Hepatocyte (in vitro differentiated cells): ENCODE measurements around the gene OR10H4. TPM values are rescaled to one million over a fixed set of nuclear protein-coding genes. Genes with fewer than 3 reads are reported as not detected.

ENCODE experiments used
- DNase-seq: peaks from one replicate; pipeline ENCODE4 v3.0.0-alpha.2; 2016; ENCODE audit warnings: low spot score
- H2AFZ ChIP-seq: fragments of 200-600 bp; sonication (generic); 2 replicates; pipeline ENCODE4 v1.6.0; 2016; ENCODE audit warnings: antibody characterized with exemption, mild to moderate bottlenecking
- H3K27ac ChIP-seq: fragments of 200-600 bp; sonication (generic); 2 replicates; pipeline ENCODE4 v1.5.1; 2016; ENCODE audit warnings: mild to moderate bottlenecking
- H3K27me3 ChIP-seq: fragments of 200-600 bp; sonication (generic); 2 replicates; pipeline ENCODE4 v1.6.1; 2016
- H3K36me3 ChIP-seq: fragments of 200-600 bp; sonication (generic); replicated peaks from 2 replicates; pipeline ENCODE4 v1.5.1; 2016; ENCODE audit warnings: low read depth; ENCODE audit not compliant: insufficient read depth
- H3K4me1 ChIP-seq: fragments of 200-600 bp; sonication (generic); 2 replicates; pipeline ENCODE4 v1.5.1; 2016; ENCODE audit warnings: mild to moderate bottlenecking, moderate library complexity; ENCODE audit not compliant: insufficient read depth
- H3K4me2 ChIP-seq: fragments of 200-600 bp; sonication (generic); 2 replicates; pipeline ENCODE4 v1.6.0; 2016
- H3K4me3 ChIP-seq: fragments of 200-600 bp; sonication (generic); 2 replicates; pipeline ENCODE4 v1.5.1; 2016; ENCODE audit warnings: mild to moderate bottlenecking
- H3K79me2 ChIP-seq: fragments of 200-600 bp; sonication (generic); 2 replicates; pipeline ENCODE4 v1.6.0; 2017; ENCODE audit warnings: mild to moderate bottlenecking
- H3K9me2 ChIP-seq: fragments of 200-600 bp; sonication (generic); replicated peaks from 2 replicates; pipeline ENCODE4 v1.6.0; 2017; ENCODE audit warnings: mild to moderate bottlenecking; ENCODE audit not compliant: insufficient read depth
- H3K9me3 ChIP-seq: fragments of 200-600 bp; sonication (generic); 2 replicates; pipeline ENCODE4 v1.5.1; 2016; ENCODE audit warnings: low read depth, mild to moderate bottlenecking
- H4K20me1 ChIP-seq: fragments of 200-600 bp; sonication (generic); 2 replicates; pipeline ENCODE4 v1.6.0; 2016; ENCODE audit warnings: mild to moderate bottlenecking; ENCODE audit not compliant: insufficient read depth, poor library complexity, severe bottlenecking
- EZH2 ChIP-seq: fragments of 200-600 bp; sonication (generic); IDR thresholded peaks from 2 replicates; pipeline ENCODE4 v1.6.1; 2016; ENCODE audit warnings: antibody characterized with exemption, mild to moderate bottlenecking, borderline replicate concordance
- EZH2phosphoT487 ChIP-seq: fragments of 200-600 bp; sonication (generic); IDR thresholded peaks from one replicate; pipeline ENCODE4 v1.6.1; 2018; ENCODE audit warnings: antibody characterized with exemption, mild to moderate bottlenecking, low read depth, moderate library complexity; ENCODE audit not compliant: unreplicated experiment, severe bottlenecking
- WGBS: methylation state at CpG from one replicate; pipeline ENCODE4 v1.1.6; 2016; ENCODE audit warnings: low lambda C conversion rate; ENCODE audit errors: missing lambda C conversion rate; 5-methylcytosine and 5-hydroxymethylcytosine counted together
- polyA plus RNA-seq: library from polyadenylated mRNA; unstranded; fragments of >200 nt; fragmentation: Nextera tagmentation; extraction: Ambion mirVana; gene quantifications from 2 replicates; pipeline ENCODE4 v1.2.1, GENCODE V29; 2016
- total RNA-seq: library from RNA; depleted of rRNA; stranded (reverse); fragments of >200 nt; gene quantifications from 2 replicates; pipeline ENCODE4 v1.2.3, GENCODE V29; 2014
- TF ChIP-seq, protein P1 (sequence below): fragments of 200-600 bp; sonication (generic); IDR thresholded peaks from 2 replicates; pipeline ENCODE4 v1.5.1; 2016; ENCODE audit warnings: antibody characterized with exemption, mild to moderate bottlenecking; ENCODE audit not compliant: poor library complexity

The OR10H4 gene
- total and polyA plus RNA-seq, 2 experiments from 2014 or later = not detected

DNA sequence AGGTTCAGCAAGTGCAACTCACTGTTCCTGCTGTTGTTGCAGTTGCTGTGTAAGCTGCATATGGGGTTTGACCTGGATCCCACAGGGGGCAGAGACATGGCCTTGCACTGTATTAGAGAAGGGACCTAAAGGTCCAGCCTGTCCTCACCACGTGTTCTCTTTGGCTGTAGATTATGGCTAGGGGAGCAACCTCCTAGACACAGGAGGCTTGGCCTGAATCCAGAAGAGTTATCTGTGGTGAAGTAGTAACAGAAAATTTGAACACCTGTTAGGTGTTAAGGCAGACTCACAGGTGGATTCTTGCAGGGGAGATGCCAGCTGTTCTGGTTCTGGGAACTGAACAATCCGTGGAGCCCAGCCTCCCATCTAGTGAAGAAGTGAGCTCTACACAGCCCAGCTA, 11.0 kb upstream of the OR10H4 start:
- no peaks in the 10 kb centered on the region for H3K27me3 ChIP-seq
- H2AFZ ChIP-seq = no peak overlapping the region
- H4K20me1 ChIP-seq = no peaks in the 10 kb centered on the region
- no peak overlapping the region for H3K4me3 ChIP-seq
- no peaks in the 10 kb centered on the region for H3K4me1 ChIP-seq
- no peaks in the 10 kb centered on the region for H3K79me2 ChIP-seq
- no peak overlapping the region for H3K4me2 ChIP-seq
- TF ChIP-seq EZH2phosphoT487 = no peak
- TF ChIP-seq, protein P1, sequence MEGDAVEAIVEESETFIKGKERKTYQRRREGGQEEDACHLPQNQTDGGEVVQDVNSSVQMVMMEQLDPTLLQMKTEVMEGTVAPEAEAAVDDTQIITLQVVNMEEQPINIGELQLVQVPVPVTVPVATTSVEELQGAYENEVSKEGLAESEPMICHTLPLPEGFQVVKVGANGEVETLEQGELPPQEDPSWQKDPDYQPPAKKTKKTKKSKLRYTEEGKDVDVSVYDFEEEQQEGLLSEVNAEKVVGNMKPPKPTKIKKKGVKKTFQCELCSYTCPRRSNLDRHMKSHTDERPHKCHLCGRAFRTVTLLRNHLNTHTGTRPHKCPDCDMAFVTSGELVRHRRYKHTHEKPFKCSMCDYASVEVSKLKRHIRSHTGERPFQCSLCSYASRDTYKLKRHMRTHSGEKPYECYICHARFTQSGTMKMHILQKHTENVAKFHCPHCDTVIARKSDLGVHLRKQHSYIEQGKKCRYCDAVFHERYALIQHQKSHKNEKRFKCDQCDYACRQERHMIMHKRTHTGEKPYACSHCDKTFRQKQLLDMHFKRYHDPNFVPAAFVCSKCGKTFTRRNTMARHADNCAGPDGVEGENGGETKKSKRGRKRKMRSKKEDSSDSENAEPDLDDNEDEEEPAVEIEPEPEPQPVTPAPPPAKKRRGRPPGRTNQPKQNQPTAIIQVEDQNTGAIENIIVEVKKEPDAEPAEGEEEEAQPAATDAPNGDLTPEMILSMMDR = no peak
- no peak for TF ChIP-seq EZH2
- no peak overlapping the region for H3K27ac ChIP-seq
- 28% methylated on average over 2 of the region's 2 CpGs for WGBS
- no peaks in the 10 kb centered on the region for H3K9me3 ChIP-seq
- H3K9me2 ChIP-seq = no peaks in the 10 kb centered on the region
- H3K36me3 ChIP-seq = no peaks in the 10 kb centered on the region
- no peak for DNase-seq

DNA sequence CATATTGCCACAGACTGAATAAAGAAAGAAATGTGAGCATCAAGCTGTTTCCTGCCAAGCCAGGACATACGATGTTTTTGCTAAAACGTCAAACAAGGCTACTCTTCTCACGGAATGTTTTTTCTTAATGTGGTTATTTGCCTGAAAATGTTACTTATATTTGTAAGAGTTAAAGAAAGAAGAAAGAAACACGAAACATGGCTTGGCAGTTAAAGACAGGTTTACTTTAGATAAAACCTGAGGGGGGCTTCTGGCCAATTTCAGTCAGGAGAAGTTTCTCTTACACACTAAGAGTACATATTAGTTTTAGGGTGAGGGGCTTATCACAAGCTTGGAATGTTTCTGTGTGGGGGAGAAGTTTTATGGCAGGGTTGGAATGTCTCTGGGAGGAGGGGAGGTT, 4.4 kb upstream of the OR10H4 start:
- H3K36me3 ChIP-seq = no peaks in the 10 kb centered on the region
- H3K9me3 ChIP-seq = no peaks in the 10 kb centered on the region
- H3K4me3 ChIP-seq = no peak overlapping the region
- H3K9me2 ChIP-seq = no peaks in the 10 kb centered on the region
- H4K20me1 ChIP-seq = no peaks in the 10 kb centered on the region
- no peak for DNase-seq
- no peaks in the 10 kb centered on the region for H3K4me1 ChIP-seq
- no peak overlapping the region for H2AFZ ChIP-seq
- no peak overlapping the region for H3K4me2 ChIP-seq
- 64% methylated on average over 4 of the region's 4 CpGs for WGBS
- H3K27me3 ChIP-seq = no peaks in the 10 kb centered on the region
- H3K79me2 ChIP-seq = no peaks in the 10 kb centered on the region
- TF ChIP-seq EZH2phosphoT487 (no peak), EZH2 (no peak)
- TF ChIP-seq, protein P1 = no peak
- no peak overlapping the region for H3K27ac ChIP-seq

DNA sequence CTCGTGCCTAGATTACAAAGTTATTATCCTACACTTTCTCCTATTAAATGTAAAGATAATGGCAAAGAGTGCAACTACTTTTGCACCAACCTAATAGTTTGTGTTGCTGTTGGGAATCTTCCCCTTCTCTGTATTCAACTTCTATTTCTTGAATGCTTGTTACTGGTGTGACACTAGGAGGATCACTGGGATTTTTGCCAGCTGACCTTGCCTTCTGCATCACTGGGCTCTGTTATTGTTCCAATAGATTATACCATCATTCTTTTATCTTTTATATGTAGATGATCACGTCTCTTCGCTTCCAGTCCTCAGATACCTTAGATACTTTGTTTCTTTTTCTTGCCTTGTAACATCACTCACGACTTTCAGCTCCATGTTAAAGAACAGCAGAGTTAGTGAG, 3.5 kb upstream of the OR10H4 start:
- Histone ChIP-seq H3K27ac (no peak overlapping the region), H2AFZ (no peak overlapping the region), H3K4me3 (no peak overlapping the region), H3K79me2 (no peaks in the 10 kb centered on the region), H3K36me3 (no peaks in the 10 kb centered on the region), H3K4me2 (no peak overlapping the region), H3K4me1 (no peaks in the 10 kb centered on the region), H4K20me1 (no peaks in the 10 kb centered on the region), H3K9me3 (no peaks in the 10 kb centered on the region), H3K27me3 (no peaks in the 10 kb centered on the region), H3K9me2 (no peaks in the 10 kb centered on the region)
- no peak for TF ChIP-seq EZH2
- TF ChIP-seq, protein P1 = no peak
- TF ChIP-seq EZH2phosphoT487 = no peak
- WGBS = 39% methylated on average over 4 of the region's 4 CpGs
- no peak for DNase-seq

DNA sequence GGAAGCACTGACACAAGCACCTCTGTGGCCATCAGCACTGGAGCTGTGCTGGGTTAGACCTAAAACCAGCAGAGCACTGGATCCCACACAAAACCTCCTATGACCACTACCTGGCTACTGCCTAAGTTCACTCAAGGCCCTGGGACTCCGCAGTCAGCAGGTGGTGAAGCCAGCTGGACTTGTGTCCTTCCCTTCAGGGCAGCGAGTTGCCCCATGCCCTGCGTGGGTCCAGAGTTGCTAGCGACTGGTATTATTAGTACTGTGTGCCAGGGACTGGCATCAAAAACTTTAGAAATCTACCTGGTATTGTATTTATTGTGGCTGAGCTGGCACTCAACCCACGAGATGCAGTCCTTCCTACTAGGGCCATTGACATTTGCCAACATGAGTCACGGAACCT, 6.0 kb downstream of the OR10H4 start:
- H3K9me3 ChIP-seq = no peaks in the 10 kb centered on the region
- TF ChIP-seq EZH2phosphoT487 (no peak), EZH2 (no peak)
- TF ChIP-seq, protein P1 = no peak
- H2AFZ ChIP-seq = no peak overlapping the region
- no peaks in the 10 kb centered on the region for H3K9me2 ChIP-seq
- no peaks in the 10 kb centered on the region for H3K36me3 ChIP-seq
- H3K4me2 ChIP-seq = no peak overlapping the region
- H3K4me1 ChIP-seq = no peaks in the 10 kb centered on the region
- H4K20me1 ChIP-seq = no peaks in the 10 kb centered on the region
- no peak overlapping the region for H3K27ac ChIP-seq
- no peak overlapping the region for H3K4me3 ChIP-seq
- no peaks in the 10 kb centered on the region for H3K27me3 ChIP-seq
- WGBS = 75% methylated on average over 6 of the region's 6 CpGs
- DNase-seq = no peak
- H3K79me2 ChIP-seq = no peaks in the 10 kb centered on the region
